Measurements from ENCODE around the gene ARHGAP18. TPM values are rescaled to one million over a fixed set of nuclear protein-coding genes. Genes with fewer than 3 reads are reported as not detected.

Gene ARHGAP18
- total RNA-seq, 6 donors from 2014 or later = 30.4 to 56.8 (median 48.9) TPM

DNA sequence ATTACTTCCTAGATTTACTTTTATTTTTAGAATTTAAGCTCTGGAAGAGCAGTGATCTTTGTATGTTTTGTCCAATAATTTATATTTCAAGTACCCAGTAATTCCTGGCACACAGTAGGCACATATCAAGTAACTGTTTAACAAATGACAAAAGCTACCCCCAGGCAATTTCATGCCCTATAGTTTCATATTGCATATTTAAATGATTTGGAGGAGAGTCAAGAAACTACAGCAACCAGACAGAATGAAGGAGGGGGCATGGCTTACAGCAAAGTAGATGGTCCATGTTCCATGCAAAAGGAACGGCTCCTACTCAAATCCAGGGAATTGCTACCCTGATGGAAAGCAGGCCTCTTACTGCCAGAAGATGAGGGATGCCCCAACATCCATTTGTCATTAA, 113.5 kb downstream of the ARHGAP18 start:
- no peaks in the 10 kb centered on the region for H3K4me1 ChIP-seq
- no peak for TF ChIP-seq POLR2A (IDR thresholded peaks at IDR 0.05)
- TF ChIP-seq, protein P1, sequence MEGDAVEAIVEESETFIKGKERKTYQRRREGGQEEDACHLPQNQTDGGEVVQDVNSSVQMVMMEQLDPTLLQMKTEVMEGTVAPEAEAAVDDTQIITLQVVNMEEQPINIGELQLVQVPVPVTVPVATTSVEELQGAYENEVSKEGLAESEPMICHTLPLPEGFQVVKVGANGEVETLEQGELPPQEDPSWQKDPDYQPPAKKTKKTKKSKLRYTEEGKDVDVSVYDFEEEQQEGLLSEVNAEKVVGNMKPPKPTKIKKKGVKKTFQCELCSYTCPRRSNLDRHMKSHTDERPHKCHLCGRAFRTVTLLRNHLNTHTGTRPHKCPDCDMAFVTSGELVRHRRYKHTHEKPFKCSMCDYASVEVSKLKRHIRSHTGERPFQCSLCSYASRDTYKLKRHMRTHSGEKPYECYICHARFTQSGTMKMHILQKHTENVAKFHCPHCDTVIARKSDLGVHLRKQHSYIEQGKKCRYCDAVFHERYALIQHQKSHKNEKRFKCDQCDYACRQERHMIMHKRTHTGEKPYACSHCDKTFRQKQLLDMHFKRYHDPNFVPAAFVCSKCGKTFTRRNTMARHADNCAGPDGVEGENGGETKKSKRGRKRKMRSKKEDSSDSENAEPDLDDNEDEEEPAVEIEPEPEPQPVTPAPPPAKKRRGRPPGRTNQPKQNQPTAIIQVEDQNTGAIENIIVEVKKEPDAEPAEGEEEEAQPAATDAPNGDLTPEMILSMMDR (IDR thresholded peaks at IDR 0.05) = no peak
- no peak for TF ChIP-seq EP300 (IDR thresholded peaks at IDR 0.05)
- no peak for TF ChIP-seq POLR2AphosphoS5 (IDR thresholded peaks at IDR 0.05)
- no peak overlapping the region for H3K27ac ChIP-seq
- ATAC-seq (ENCODE audit: low FRiP score in 2 of 2) (no peak), DNase-seq (no peak)
- H3K9me3 ChIP-seq = no peaks in the 10 kb centered on the region
- H3K4me3 ChIP-seq = no peak overlapping the region
- WGBS, 2 donors = 80 to 82% methylated on average over 1 of the region's 1 CpG
- H3K36me3 ChIP-seq = peaks cover 0 to 23% (median 1%) of the 10 kb centered on the region in 4 donors
- no peaks in the 10 kb centered on the region for H3K27me3 ChIP-seq

DNA sequence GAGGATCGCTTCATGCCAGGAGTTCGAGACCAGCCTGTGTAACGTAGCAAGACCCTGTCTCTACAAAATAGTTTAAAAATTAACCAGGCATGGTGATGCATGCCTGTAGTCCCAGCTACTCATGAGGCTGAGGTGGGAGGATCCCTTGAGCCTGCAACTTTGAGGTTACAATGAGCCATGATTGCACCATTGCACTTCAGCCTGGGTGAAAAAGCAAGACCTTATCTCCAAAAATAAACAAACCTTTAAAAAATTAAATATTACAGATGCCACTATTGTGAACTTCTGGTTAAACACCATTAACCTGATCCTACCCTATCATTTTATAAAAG, 116.8 kb downstream of the ARHGAP18 start:
- TF ChIP-seq POLR2AphosphoS5 (IDR thresholded peaks at IDR 0.05) = no peak
- TF ChIP-seq POLR2A (IDR thresholded peaks at IDR 0.05) = no peak
- no peak for TF ChIP-seq EP300 (IDR thresholded peaks at IDR 0.05)
- TF ChIP-seq, protein P1 (IDR thresholded peaks at IDR 0.05) = no peak
- DNase-seq (no peak), ATAC-seq (ENCODE audit: low FRiP score in 2 of 2) (no peak)
- H3K27me3 ChIP-seq = no peaks in the 10 kb centered on the region
- no peaks in the 10 kb centered on the region for H3K9me3 ChIP-seq
- H3K4me3 ChIP-seq = no peak overlapping the region
- 72 to 100% methylated on average over 3 of the region's 3 CpGs for WGBS, 2 donors
- peaks cover 0 to 35% (median 1%) of the 10 kb centered on the region in 4 donors for H3K36me3 ChIP-seq
- no peak overlapping the region for H3K27ac ChIP-seq
- no peaks in the 10 kb centered on the region for H3K4me1 ChIP-seq

- Histone ChIP-seq H3K27me3 (no peaks in the 10 kb centered on the region), H3K4me3 (no peak overlapping the region), H3K36me3 (peaks cover 0 to 35% (median 1%) of the 10 kb centered on the region in 4 donors), H3K4me1 (no peaks in the 10 kb centered on the region), H3K27ac (no peak overlapping the region), H3K9me3 (no peaks in the 10 kb centered on the region)
- DNase-seq = no peak
- ATAC-seq (ENCODE audit: low FRiP score in 2 of 2) = no peak
- WGBS, 2 donors = 86 to 88% methylated on average over 6 of the region's 6 CpGs
- TF ChIP-seq POLR2A (IDR thresholded peaks at IDR 0.05) = no peak
- TF ChIP-seq, protein P1 (IDR thresholded peaks at IDR 0.05) = no peak
- TF ChIP-seq POLR2AphosphoS5 (IDR thresholded peaks at IDR 0.05) = no peak
- no peak for TF ChIP-seq EP300 (IDR thresholded peaks at IDR 0.05)
Measured at GRCh38 chr6:129592516-129593232, 117.3 kb downstream of the ARHGAP18 start.

DNA sequence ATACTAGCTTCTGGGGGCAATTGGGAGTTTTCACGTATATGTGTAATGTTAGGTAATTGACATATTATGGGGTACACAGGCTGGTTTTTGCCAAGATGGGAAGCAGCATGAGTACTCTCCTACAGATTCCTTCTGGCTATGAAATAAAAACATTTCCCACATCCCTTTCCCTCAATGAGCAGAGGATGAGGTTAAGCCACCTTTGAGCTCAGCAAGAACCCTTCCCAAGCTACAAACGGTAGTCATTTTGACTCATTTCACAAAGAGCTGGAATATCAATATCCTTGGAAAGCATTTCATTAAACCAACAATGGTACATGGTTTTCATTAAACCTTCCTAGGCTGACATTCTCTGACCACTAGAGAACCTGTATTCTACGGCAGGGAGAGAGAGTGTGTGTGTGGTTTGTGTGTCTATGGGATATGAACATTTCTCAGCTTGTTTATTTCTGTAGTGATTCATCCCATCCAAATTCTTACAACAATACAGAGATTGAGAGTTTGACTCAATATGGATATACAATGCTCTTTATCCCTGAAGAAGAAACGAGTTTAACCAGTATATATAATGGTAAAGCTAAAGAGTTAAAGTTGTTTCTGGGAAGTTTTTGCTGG, 119.5 kb downstream of the ARHGAP18 start:
- Histone ChIP-seq H3K9me3 (no peaks in the 10 kb centered on the region), H3K36me3 (peaks cover 0 to 40% (median 1%) of the 10 kb centered on the region in 4 donors), H3K27me3 (no peaks in the 10 kb centered on the region), H3K4me3 (no peak overlapping the region), H3K4me1 (no peaks in the 10 kb centered on the region), H3K27ac (no peak overlapping the region)
- WGBS, 2 donors = 92 to 94% methylated on average over 4 of the region's 4 CpGs
- TF ChIP-seq POLR2A (IDR thresholded peaks at IDR 0.05) (no peak), EP300 (IDR thresholded peaks at IDR 0.05) (no peak), POLR2AphosphoS5 (IDR thresholded peaks at IDR 0.05) (no peak)
- TF ChIP-seq, protein P1 (IDR thresholded peaks at IDR 0.05) = no peak
- no peak for DNase-seq
- ATAC-seq (ENCODE audit: low FRiP score in 2 of 2) = no peak
